ENCODE data around the gene SCARF2.

The SCARF2 gene

GRCh38 chr22:20408891-20409290, 28.7 kb downstream of the SCARF2 start:
- H3K27ac ChIP-seq (ENCODE audit: low read length): no peak overlapping the region
- no peaks in the 10 kb centered on the region for H3K27me3 ChIP-seq (ENCODE audit: insufficient read depth, low read length, poor library complexity)
- H3K79me2 ChIP-seq (ENCODE audit: insufficient read depth, low read length): no peaks in the 10 kb centered on the region
- H3K4me2 ChIP-seq (ENCODE audit: insufficient read depth, low read length): no peak overlapping the region
- H3K4me1 ChIP-seq (ENCODE audit: insufficient read depth, low read length): no peaks in the 10 kb centered on the region
- H3K36me3 ChIP-seq (ENCODE audit: insufficient read depth, low read length): peaks cover 41% of the 10 kb centered on the region
- no peak for DNase-seq
- H2AFZ ChIP-seq (ENCODE audit: low read depth, low read length): no peak overlapping the region
- no peaks in the 10 kb centered on the region for H3K9me3 ChIP-seq (ENCODE audit: insufficient read depth, low read length, severe bottlenecking)
- no peak overlapping the region for H3K9ac ChIP-seq (ENCODE audit: low read depth, low read length)
- TF ChIP-seq CTCF (IDR thresholded peaks at IDR 0.05; ENCODE audit: borderline replicate concordance, extremely low read depth, low read length, poor library complexity, severe bottlenecking) (no peak), EZH2 (IDR thresholded peaks at IDR 0.05; ENCODE audit: borderline replicate concordance, low read depth, low read length, severe bottlenecking) (no peak)
- H4K20me1 ChIP-seq (ENCODE audit: insufficient read depth, low read length): peaks cover 16% of the 10 kb centered on the region
- H3K4me3 ChIP-seq (ENCODE audit: low read depth in 1 of 2, low read length in 2 of 2): no peak overlapping the region
- no peak for ATAC-seq (ENCODE audit: insufficient read depth, low read depth)

DNA sequence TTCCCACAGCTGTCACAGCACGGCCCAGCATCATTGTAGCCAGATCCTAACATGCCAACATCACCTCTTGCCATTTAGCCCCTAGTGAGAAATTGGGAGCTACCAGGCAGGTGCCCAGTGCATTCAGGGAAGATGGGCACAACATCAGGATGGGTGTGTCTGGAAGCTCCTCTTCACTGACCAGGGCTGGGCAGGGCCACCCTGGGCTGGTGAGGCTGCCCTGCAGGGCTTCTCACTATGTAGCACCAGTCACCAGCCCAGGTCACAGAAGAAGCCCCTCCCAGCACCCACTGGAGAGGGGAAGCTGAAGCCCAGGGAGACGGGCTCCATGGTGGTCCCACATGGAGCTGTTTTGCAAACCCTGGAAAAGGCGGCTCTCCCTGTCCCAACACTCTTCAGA, 29.8 kb downstream of the SCARF2 start:
- no peaks in the 10 kb centered on the region for H3K79me2 ChIP-seq (ENCODE audit: insufficient read depth, low read length)
- TF ChIP-seq CTCF (IDR thresholded peaks at IDR 0.05; ENCODE audit: borderline replicate concordance, extremely low read depth, low read length, poor library complexity, severe bottlenecking): no peak
- TF ChIP-seq EZH2 (IDR thresholded peaks at IDR 0.05; ENCODE audit: borderline replicate concordance, low read depth, low read length, severe bottlenecking): no peak
- no peak for ATAC-seq (ENCODE audit: insufficient read depth, low read depth)
- no peak overlapping the region for H3K4me2 ChIP-seq (ENCODE audit: insufficient read depth, low read length)
- no peaks in the 10 kb centered on the region for H3K27me3 ChIP-seq (ENCODE audit: insufficient read depth, low read length, poor library complexity)
- H3K9ac ChIP-seq (ENCODE audit: low read depth, low read length): no peak overlapping the region
- H3K9me3 ChIP-seq (ENCODE audit: insufficient read depth, low read length, severe bottlenecking): no peaks in the 10 kb centered on the region
- peaks cover 16% of the 10 kb centered on the region for H4K20me1 ChIP-seq (ENCODE audit: insufficient read depth, low read length)
- peaks cover 51% of the 10 kb centered on the region for H3K36me3 ChIP-seq (ENCODE audit: insufficient read depth, low read length)
- no peak overlapping the region for H3K4me3 ChIP-seq (ENCODE audit: low read depth in 1 of 2, low read length in 2 of 2)
- no peak overlapping the region for H2AFZ ChIP-seq (ENCODE audit: low read depth, low read length)
- H3K4me1 ChIP-seq (ENCODE audit: insufficient read depth, low read length): no peaks in the 10 kb centered on the region
- no peak for DNase-seq
- H3K27ac ChIP-seq (ENCODE audit: low read length): no peak overlapping the region

- TF ChIP-seq CTCF (IDR thresholded peaks at IDR 0.05; ENCODE audit: borderline replicate concordance, extremely low read depth, low read length, poor library complexity, severe bottlenecking) (no peak), EZH2 (IDR thresholded peaks at IDR 0.05; ENCODE audit: borderline replicate concordance, low read depth, low read length, severe bottlenecking) (no peak)
- H3K4me1 ChIP-seq (ENCODE audit: insufficient read depth, low read length): no peaks in the 10 kb centered on the region
- no peak overlapping the region for H3K4me2 ChIP-seq (ENCODE audit: insufficient read depth, low read length)
- no peak overlapping the region for H3K4me3 ChIP-seq (ENCODE audit: low read depth in 1 of 2, low read length in 2 of 2)
- H3K27me3 ChIP-seq (ENCODE audit: insufficient read depth, low read length, poor library complexity): no peaks in the 10 kb centered on the region
- no peak overlapping the region for H3K27ac ChIP-seq (ENCODE audit: low read length)
- no peak for DNase-seq
- H3K36me3 ChIP-seq (ENCODE audit: insufficient read depth, low read length): peaks cover 58% of the 10 kb centered on the region
- no peak overlapping the region for H2AFZ ChIP-seq (ENCODE audit: low read depth, low read length)
- no peaks in the 10 kb centered on the region for H3K9me3 ChIP-seq (ENCODE audit: insufficient read depth, low read length, severe bottlenecking)
- H3K9ac ChIP-seq (ENCODE audit: low read depth, low read length): no peak overlapping the region
- no peak for ATAC-seq (ENCODE audit: insufficient read depth, low read depth)
- H3K79me2 ChIP-seq (ENCODE audit: insufficient read depth, low read length): no peaks in the 10 kb centered on the region
- peaks cover 16% of the 10 kb centered on the region for H4K20me1 ChIP-seq (ENCODE audit: insufficient read depth, low read length)
These were observed 30.8 kb downstream of the SCARF2 start for GRCh38 chr22:20406686-20407408.
